Peyer's patch (tissue), 4 donors: ENCODE data around the gene LTBP2.

ENCODE experiments used
- CTCF ChIP-seq, 6 experiments: fragments of 450-650 bp in 4 of 6; fragments of 200-600 bp in 2 of 6; sonication (generic) in 1 of 6; IDR thresholded peaks; one replicate each; pipeline ENCODE4 v1.5.1; 2017 to 2019; ENCODE audit warnings: antibody characterized with exemption in 6 of 6, mild to moderate bottlenecking in 3 of 6, moderate library complexity in 1 of 6
- POLR2A ChIP-seq, 2 donors: fragments of 450-650 bp; IDR thresholded peaks; one replicate each; pipeline ENCODE4 v1.5.1; 2017; ENCODE audit warnings: antibody characterized with exemption in 2 of 2, mild to moderate bottlenecking in 2 of 2, moderate library complexity in 2 of 2

GRCh38 chr14:74522740-74523139 is 89.3 kb downstream of the LTBP2 start:
- TF ChIP-seq POLR2A (IDR thresholded peaks at IDR 0.05): no peak
- TF ChIP-seq CTCF (IDR thresholded peaks at IDR 0.05): no peak
